Naive thymus-derived CD8-positive, alpha-beta T cell (primary cell): Measurements from ENCODE around the gene MRPL39. TPM values are rescaled to one million over a fixed set of nuclear protein-coding genes. Genes with fewer than 3 reads are reported as not detected.

Experiments
- ATAC-seq, 2 donors: fragments of 150-1000 bp; cut with Tn5 transposase in 1 of 2; sonication (Bioruptor Pico), chemical (Tn5 transposase) in 1 of 2; 1 replicate in 1 of 2; 2 replicates in 1 of 2; pipeline ENCODE4 v1.10.0; 2021; ENCODE audit warnings: mild to moderate bottlenecking in 2 of 2, moderate library complexity in 2 of 2
- POLR2A ChIA-PET: fragments of 350-600 bp; sonication (Branson Sonifier 250); formaldehyde crosslinking; loops from one replicate; lab custom pipeline; 2021; ENCODE audit warnings: antibody characterized with exemption; lab: Charles Lee
- DNase-seq, 10 donors: peaks; one replicate each; pipeline versions ENCODE4 v3.0.0 to v3.0.0-alpha.2; 2020 to 2022
- H3K27ac Mint-ChIP-seq, 10 donors: one replicate each; pipeline ENCODE4 v1.8.0; 2020 to 2022; ENCODE audit warnings: mild to moderate bottlenecking in 10 of 10, mixed read lengths in 10 of 10, moderate library complexity in 4 of 10, inconsistent platforms in 1 of 10
- H3K27me3 Mint-ChIP-seq, 5 donors: one replicate each; pipeline ENCODE4 v1.8.0; 2021 to 2022; ENCODE audit warnings: mixed read lengths in 5 of 5
- H3K36me3 Mint-ChIP-seq, 3 donors: one replicate each; pipeline ENCODE4 v1.8.0; 2020 to 2022; ENCODE audit warnings: mixed read lengths in 3 of 3, mild to moderate bottlenecking in 2 of 3, inconsistent platforms in 1 of 3
- H3K4me1 Mint-ChIP-seq, 4 donors: one replicate each; pipeline ENCODE4 v1.8.0; 2021 to 2022; ENCODE audit warnings: mixed read lengths in 4 of 4
- H3K4me3 Mint-ChIP-seq, 10 donors: one replicate each; pipeline ENCODE4 v1.8.0; 2020 to 2022; ENCODE audit warnings: mild to moderate bottlenecking in 10 of 10, mixed read lengths in 10 of 10, moderate library complexity in 6 of 10, inconsistent platforms in 1 of 10
- H3K9me3 Mint-ChIP-seq, 9 donors: one replicate each; pipeline ENCODE4 v1.8.0; 2020 to 2022; ENCODE audit warnings: mixed read lengths in 9 of 9, mild to moderate bottlenecking in 3 of 9, inconsistent platforms in 1 of 9, moderate library complexity in 1 of 9
- polyA plus RNA-seq, 3 donors: library from polyadenylated mRNA; unstranded; fragments of 300-500 nt; fragmentation: Illumina TruSeq; gene quantifications; one replicate each; pipeline ENCODE4 v1.2.3, GENCODE V29; 2021
- total RNA-seq, 8 experiments: library from RNA in 2 of 8; stranded (reverse) in 2 of 8; gene quantifications; one replicate each; pipeline ENCODE4 v1.2.3 and lab custom pipeline; 2021 to 2026

MRPL39 gene
- total and polyA plus RNA-seq, 5 experiments from 2014 or later = 21.7 to 41.1 (median 29.6) TPM

- H3K27ac Mint-ChIP-seq = peak overlapping the region in 4 of 10 donors; percentile 4 to 66 (median 24)
- H3K27me3 Mint-ChIP-seq = no peaks in the 10 kb centered on the region
- POLR2A ChIA-PET = no interaction called here
- H3K4me1 Mint-ChIP-seq = peaks cover 8 to 15% (median 11%) of the 10 kb centered on the region in 4 donors
- no peak for ATAC-seq
- no peaks in the 10 kb centered on the region for H3K9me3 Mint-ChIP-seq
- DNase-seq = no peak
- no peak overlapping the region for H3K4me3 Mint-ChIP-seq
- peaks cover 15 to 91% (median 28%) of the 10 kb centered on the region in 3 donors for H3K36me3 Mint-ChIP-seq
These were observed 17.4 kb downstream of the MRPL39 start for GRCh38 chr21:25589887-25590286.

- DNase-seq = no peak
- Mint-ChIP-seq H3K27me3 (no peaks in the 10 kb centered on the region), H3K4me1 (peaks cover 16 to 30% (median 27%) of the 10 kb centered on the region in 4 donors), H3K27ac (peak overlapping the region in 6 of 10 donors; percentile 3 to 77 (median 54)), H3K4me3 (no peak overlapping the region), H3K36me3 (peaks cover 7 to 71% (median 11%) of the 10 kb centered on the region in 3 donors), H3K9me3 (no peaks in the 10 kb centered on the region)
- POLR2A ChIA-PET = no interaction called here
- no peak for ATAC-seq
These were observed 20.5 kb downstream of the MRPL39 start for GRCh38 chr21:25586791-25587190.

- POLR2A ChIA-PET = no interaction called here
- ATAC-seq = no peak
- Mint-ChIP-seq H3K27ac (peak overlapping the region in 7 of 10 donors; percentile 3 to 77 (median 44)), H3K27me3 (no peaks in the 10 kb centered on the region), H3K36me3 (peaks cover 7 to 66% (median 11%) of the 10 kb centered on the region in 3 donors), H3K4me3 (no peak overlapping the region), H3K9me3 (no peaks in the 10 kb centered on the region), H3K4me1 (peaks cover 15 to 31% (median 27%) of the 10 kb centered on the region in 4 donors)
- no peak for DNase-seq
These were observed 21.0 kb downstream of the MRPL39 start for GRCh38 chr21:25586326-25586725.

GRCh38 chr21:25584833-25585676 lies 22.2 kb downstream of the MRPL39 start:
- peaks cover 5 to 58% (median 6%) of the 10 kb centered on the region in 3 donors for H3K36me3 Mint-ChIP-seq
- no peak for ATAC-seq
- H3K4me3 Mint-ChIP-seq = no peak overlapping the region
- no peaks in the 10 kb centered on the region for H3K27me3 Mint-ChIP-seq
- H3K4me1 Mint-ChIP-seq = peaks cover 15 to 31% (median 26%) of the 10 kb centered on the region in 4 donors
- peak overlapping the region in 8 of 10 donors; percentile 5 to 74 (median 32) for H3K27ac Mint-ChIP-seq
- POLR2A ChIA-PET = no interaction called here
- no peaks in the 10 kb centered on the region for H3K9me3 Mint-ChIP-seq
- DNase-seq = no peak

GRCh38 chr21:25583370-25584130 lies 23.7 kb downstream of the MRPL39 start:
- Mint-ChIP-seq H3K4me1 (peaks cover 15 to 31% (median 23%) of the 10 kb centered on the region in 4 donors), H3K9me3 (no peaks in the 10 kb centered on the region), H3K27ac (peak overlapping the region; percentile 12 to 88 (median 72)), H3K27me3 (no peaks in the 10 kb centered on the region), H3K4me3 (no peak overlapping the region), H3K36me3 (peaks cover 0 to 45% (median 2%) of the 10 kb centered on the region in 3 donors)
- DNase-seq (no peak), ATAC-seq (no peak)
- POLR2A ChIA-PET = no interaction called here

- POLR2A ChIA-PET = interaction anchor here (1.5 kb wide), 1 partner anchor 20 kb away, joined by 5 read pairs; no protein-coding TSS in a partner anchor
- ATAC-seq = no peak
- peaks cover 0 to 40% (median 2%) of the 10 kb centered on the region in 3 donors for H3K36me3 Mint-ChIP-seq
- no peaks in the 10 kb centered on the region for H3K9me3 Mint-ChIP-seq
- peak overlapping the region in 8 of 10 donors; percentile 44 to 88 (median 72) for H3K27ac Mint-ChIP-seq
- peaks cover 16 to 31% (median 23%) of the 10 kb centered on the region in 4 donors for H3K4me1 Mint-ChIP-seq
- no peak overlapping the region for H3K4me3 Mint-ChIP-seq
- no peak for DNase-seq
- H3K27me3 Mint-ChIP-seq = no peaks in the 10 kb centered on the region
These were observed 24.4 kb downstream of the MRPL39 start for GRCh38 chr21:25582888-25583287.

GRCh38 chr21:25582164-25582790 lies 25.0 kb downstream of the MRPL39 start:
- Mint-ChIP-seq H3K4me1 (peaks cover 16 to 31% (median 26%) of the 10 kb centered on the region in 4 donors), H3K4me3 (no peak overlapping the region), H3K27ac (peak overlapping the region in 4 of 10 donors; percentile 43 to 88 (median 71)), H3K9me3 (no peaks in the 10 kb centered on the region), H3K27me3 (no peaks in the 10 kb centered on the region), H3K36me3 (peaks cover 0 to 37% (median 5%) of the 10 kb centered on the region in 3 donors)
- DNase-seq = no peak
- ATAC-seq = no peak
- POLR2A ChIA-PET = interaction anchor here (1.5 kb wide), 1 partner anchor 20 kb away, joined by 5 read pairs; no protein-coding TSS in a partner anchor

GRCh38 chr21:25581582-25581981 lies 25.7 kb downstream of the MRPL39 start:
- peaks cover 0 to 33% (median 8%) of the 10 kb centered on the region in 3 donors for H3K36me3 Mint-ChIP-seq
- ATAC-seq (no peak), DNase-seq (no peak)
- POLR2A ChIA-PET = interaction anchor here (0.7 to 1.5 kb wide), 2 partner anchors 13 to 19 kb away, joined by 4 to 5 read pairs; no protein-coding TSS in a partner anchor
- H3K4me3 Mint-ChIP-seq = no peak overlapping the region
- H3K27me3 Mint-ChIP-seq = no peaks in the 10 kb centered on the region
- peaks cover 16 to 29% (median 26%) of the 10 kb centered on the region in 4 donors for H3K4me1 Mint-ChIP-seq
- H3K27ac Mint-ChIP-seq = peak overlapping the region in 1 of 10 donors; percentile 43
- no peaks in the 10 kb centered on the region for H3K9me3 Mint-ChIP-seq

- H3K4me1 Mint-ChIP-seq = peaks cover 12 to 29% (median 22%) of the 10 kb centered on the region in 4 donors
These were observed 26.4 kb downstream of the MRPL39 start for GRCh38 chr21:25580912-25581260.

GRCh38 chr21:25579226-25580013 lies 27.9 kb downstream of the MRPL39 start:
- Mint-ChIP-seq H3K27ac (peak overlapping the region in 1 of 10 donors; percentile 53), H3K4me1 (peaks cover 14 to 36% (median 24%) of the 10 kb centered on the region in 4 donors), H3K27me3 (no peaks in the 10 kb centered on the region), H3K4me3 (no peak overlapping the region), H3K36me3 (peaks cover 0 to 18% (median 10%) of the 10 kb centered on the region in 3 donors), H3K9me3 (no peaks in the 10 kb centered on the region)
- DNase-seq (no peak), ATAC-seq (no peak)
- POLR2A ChIA-PET = no interaction called here

More at GRCh38 chr21:25580912-25581260, 26.4 kb downstream of the MRPL39 start:
- Mint-ChIP-seq H3K36me3 (peaks cover 0 to 30% (median 12%) of the 10 kb centered on the region in 3 donors), H3K27ac (no peak overlapping the region), H3K4me3 (no peak overlapping the region), H3K27me3 (no peaks in the 10 kb centered on the region), H3K9me3 (no peaks in the 10 kb centered on the region)
- DNase-seq = no peak
- no peak for ATAC-seq
- POLR2A ChIA-PET = interaction anchor here (0.7 kb wide), 1 partner anchor 14 kb away, joined by 4 read pairs; no protein-coding TSS in a partner anchor
